Heart right ventricle (tissue), 16 donors: ENCODE data around the gene AGAP1. TPM values are rescaled to one million over a fixed set of nuclear protein-coding genes. Genes with fewer than 3 reads are reported as not detected.

Experiments
- ATAC-seq, 8 donors: fragments of 200-7000 bp; cut with Tn5 transposase; one replicate each; pipeline ENCODE4 v1.9.1; 2020; ENCODE audit warnings: mild to moderate bottlenecking in 8 of 8, moderate library complexity in 8 of 8, moderate number of reproducible peaks in 1 of 8
- DNase-seq, 2 donors: peaks; one replicate each; pipeline ENCODE4 v3.0.0-alpha.2; 2020
- H3K27ac ChIP-seq, 10 donors: fragments of 200-600 bp; sonication (generic) in 2 of 10; one replicate each; pipeline versions ENCODE4 v1.5.0 to v1.8.0; 2020 to 2022; ENCODE audit warnings: mild to moderate bottlenecking in 3 of 10
- H3K27me3 ChIP-seq, 7 donors: fragments of 200-600 bp; one replicate each; pipeline ENCODE4 v1.8.0; 2021 to 2022; ENCODE audit warnings: mild to moderate bottlenecking in 2 of 7
- H3K36me3 ChIP-seq, 9 donors: fragments of 200-600 bp; sonication (generic) in 1 of 9; one replicate each; pipeline versions ENCODE4 v1.5.0 to v1.8.0; 2020 to 2022; ENCODE audit warnings: mild to moderate bottlenecking in 2 of 9
- H3K4me1 ChIP-seq, 9 donors: fragments of 200-600 bp; sonication (generic) in 1 of 9; one replicate each; pipeline versions ENCODE4 v1.5.0 to v1.8.0; 2020 to 2022; ENCODE audit warnings: mild to moderate bottlenecking in 4 of 9
- H3K4me3 ChIP-seq, 10 donors: fragments of 200-600 bp; sonication (generic) in 2 of 10; one replicate each; pipeline versions ENCODE4 v1.5.0 to v1.8.0; 2020 to 2022; ENCODE audit warnings: mild to moderate bottlenecking in 7 of 10, moderate library complexity in 2 of 10
- H3K9me3 ChIP-seq, 11 donors: fragments of 200-600 bp in 10 of 11; sonication (generic) in 2 of 11; one replicate each; pipeline versions ENCODE4 v1.5.0 to v1.8.0; 2013 to 2022; ENCODE audit warnings: mild to moderate bottlenecking in 2 of 11, control low read depth in 1 of 11, moderate library complexity in 1 of 11
- CTCF ChIP-seq, 9 donors: fragments of 200-600 bp; sonication (generic) in 2 of 9; IDR thresholded peaks; one replicate each; pipeline versions ENCODE4 v1.5.0 to v1.8.0; 2021 to 2022; ENCODE audit warnings: antibody characterized with exemption in 9 of 9, mild to moderate bottlenecking in 5 of 9, moderate library complexity in 1 of 9
- WGBS, 2 donors: extraction: QIAGEN DNeasy Blood & Tissue Kit; methylation state at CpG; one replicate each; pipeline ENCODE4 v1.1.7; 2013; ENCODE audit warnings: inconsistent platforms in 1 of 2; 5-methylcytosine and 5-hydroxymethylcytosine counted together
- intact Hi-C, 10 donors: fragments of 100-400 bp; cut with DNase I; formaldehyde crosslinking; loops; one replicate each; pipeline versions ENCODE4 v1.11.1 to v1.14.2; 2022
- polyA plus RNA-seq, 2 donors: library from polyadenylated mRNA; stranded (reverse); fragments of 200-250 nt; gene quantifications; one replicate each; pipeline ENCODE4 v1.2.3, GENCODE V29; 2013
- total RNA-seq, 10 donors: library from RNA; stranded (reverse); fragmentation: NEBNext Ultra II Directional in 3 of 10; extraction: Animal tissue kit (Norgen Biotek cat#: 25700) in 3 of 10; gene quantifications; one replicate each; pipeline versions ENCODE4 v1.2.1 to v1.2.4, GENCODE V29; 2021 to 2023
- donor health status: Arrhythmogenic right ventricular cardiomyopathy.
- donor health status: ischemic (EF 13 %, LVEDD 7.1; RV severe dilation, severe dysfunction).
- donor health status: healthy with polysubstance abuse.
- donor health status: DM: no; HTN: yes; CAD: no.
- donor health status: DM: no; HTN: no; CAD: no.
- donor health status: ischemic (EF 25% LVEDD 6.9; RV normal size, moderate dysfunction).
- donor health status: ischemic (EF 25% LVEDD 5.7; RV mildly dilated, moderate dysfunction).
- donor health status: healthy.
- donor health status: DM: yes; HTN: yes; CAD: no.
- donor health status: Ischemic cardiomyopathy.
- donor health status: ischemic (EF 35%, LVEDD 5.7; RV mildly dilated, moderate dysfunction).
- donor health status: nonischemic (EF 11% LVEDD 7.7; RV severe dilation, severe dysfunction).
- donor health status: DM: yes; HTN: yes; CAD: no.
- donor health status: PGD.
- donor health status: ischemic (EF 29% LVEDD 5.4; RV normal size, mild dysfunction).
- donor health status: nonischemic (EF 23%, LVEDD 6.1; RV moderate dilation, normal function).

The AGAP1 gene
- total and polyA plus RNA-seq, 12 donors, result 3.5 to 29.2 (median 19.4) TPM

GRCh38 chr2:235979037-235979436, 485.2 kb downstream of the AGAP1 start:
- Histone ChIP-seq H3K4me1 (peaks cover 0 to 6% (median 0%) of the 10 kb centered on the region in 9 donors), H3K4me3 (no peak overlapping the region), H3K27me3 (no peaks in the 10 kb centered on the region), H3K36me3 (peaks cover 0 to 19% (median 6%) of the 10 kb centered on the region in 9 donors), H3K27ac (no peak overlapping the region), H3K9me3 (no peaks in the 10 kb centered on the region)
- DNase-seq, result no peak
- WGBS, 2 donors, result 81 to 83% methylated on average over 8 of the region's 8 CpGs
- intact Hi-C loops, result no loop called here
- TF ChIP-seq CTCF (IDR thresholded peaks at IDR 0.05), result no peak
- peak in 1 of 8 donors; percentile 49 for ATAC-seq

- H3K36me3 ChIP-seq, result peaks cover 0 to 19% (median 6%) of the 10 kb centered on the region in 9 donors
- DNase-seq, result no peak
- no peak overlapping the region for H3K27ac ChIP-seq
- no peak for TF ChIP-seq CTCF (IDR thresholded peaks at IDR 0.05)
- 87 to 90% methylated on average over 15 of the region's 15 CpGs for WGBS, 2 donors
- intact Hi-C loops, result no loop called here
- H3K9me3 ChIP-seq, result peaks cover 0 to 6% (median 0%) of the 10 kb centered on the region in 11 donors
- H3K27me3 ChIP-seq, result no peaks in the 10 kb centered on the region
- ATAC-seq, result no peak
- H3K4me3 ChIP-seq, result no peak overlapping the region
- H3K4me1 ChIP-seq, result peaks cover 0 to 6% (median 0%) of the 10 kb centered on the region in 9 donors
Measured at GRCh38 chr2:235979753-235980435, 486.1 kb downstream of the AGAP1 start.

GRCh38 chr2:235981631-235982030, 487.8 kb downstream of the AGAP1 start:
- Histone ChIP-seq H3K27me3 (no peaks in the 10 kb centered on the region), H3K27ac (no peak overlapping the region), H3K36me3 (peaks cover 0 to 9% (median under 1%) of the 10 kb centered on the region in 9 donors), H3K4me1 (peaks cover 0 to 6% (median 0%) of the 10 kb centered on the region in 9 donors), H3K9me3 (peaks cover 0 to 7% (median 0%) of the 10 kb centered on the region in 11 donors), H3K4me3 (no peak overlapping the region)
- WGBS, 2 donors, result 83 to 86% methylated on average over 15 of the region's 15 CpGs
- DNase-seq (no peak), ATAC-seq (no peak)
- TF ChIP-seq CTCF (IDR thresholded peaks at IDR 0.05), result no peak
- intact Hi-C loops, result no loop called here

GRCh38 chr2:235983016-235983415, 489.2 kb downstream of the AGAP1 start:
- Histone ChIP-seq H3K36me3 (peaks cover 0 to 3% (median 0%) of the 10 kb centered on the region in 9 donors), H3K4me1 (peaks cover 0 to 6% (median 0%) of the 10 kb centered on the region in 9 donors), H3K4me3 (no peak overlapping the region), H3K9me3 (peaks cover 0 to 7% (median 0%) of the 10 kb centered on the region in 11 donors), H3K27ac (no peak overlapping the region), H3K27me3 (no peaks in the 10 kb centered on the region)
- TF ChIP-seq CTCF (IDR thresholded peaks at IDR 0.05), result no peak
- DNase-seq (no peak), ATAC-seq (no peak)
- 96 to 99% methylated on average over 4 of the region's 4 CpGs for WGBS, 2 donors
- intact Hi-C loops, result no loop called here
